Activated CD8-positive, alpha-beta T cell treated with anti-CD3 and anti-CD28 coated beads, Interleukin-2, amount 10 ng/mL, durations not matched to agents 7 days and 5 days (primary cell): ENCODE data around the gene DUSP9. TPM values are rescaled to one million over a fixed set of nuclear protein-coding genes. Genes with fewer than 3 reads are reported as not detected.

Experiments used
- total RNA-seq, 2 experiments: library from RNA; stranded (reverse); gene quantifications; one replicate each; pipeline ENCODE4 v1.2.3, GENCODE V29; 2021

DUSP9 gene
- total RNA-seq, 2 experiments from 2014 or later, result not detected

Other genes starting within 250 kb of the DUSP9 start
- not detected for gene PNMA6E, start 245.9 kb upstream of the DUSP9 start, total RNA-seq
- gene ZFP92, start 235.7 kb upstream of the DUSP9 start, total RNA-seq, result 1 to 10 TPM; 1.5 to 1.6 TPM
- gene TREX2, start 201.1 kb upstream of the DUSP9 start, total RNA-seq, result 1 to 10 TPM; 3.6 to 3.8 TPM
- 10 to 100 TPM; 56.6 to 57.7 TPM for gene HAUS7, start 176.6 kb upstream of the DUSP9 start, total RNA-seq
- not detected for gene BGN, start 152.2 kb upstream of the DUSP9 start, total RNA-seq
- not detected for gene ATP2B3, start 129.6 kb upstream of the DUSP9 start, total RNA-seq
- gene CCNQ, start 48.1 kb upstream of the DUSP9 start, total RNA-seq, result 10 to 100 TPM; 23.9 to 24.5 TPM
- gene PNCK, start 26.6 kb downstream of the DUSP9 start, total RNA-seq, result under 1 TPM; 0.16 to 0.58 TPM
- gene SLC6A8, start 40.7 kb downstream of the DUSP9 start, total RNA-seq, result 1 to 10 TPM in 1 of 2 experiments, under 1 TPM in 1; 0.82 to 1.3 TPM
- gene BCAP31, start 77.2 kb downstream of the DUSP9 start, total RNA-seq, result 100 to 1,000 TPM; 155 to 158 TPM
- 10 to 100 TPM; 14.6 to 15.9 TPM for gene ABCD1, start 77.7 kb downstream of the DUSP9 start, total RNA-seq
- 1 to 10 TPM in 1 of 2 experiments, under 1 TPM in 1; 0.83 to 1.4 TPM for gene PLXNB3, start 117.0 kb downstream of the DUSP9 start, total RNA-seq
- not detected for gene SRPK3, start 133.8 kb downstream of the DUSP9 start, total RNA-seq
- 10 to 100 TPM; 63.2 to 66.9 TPM for gene IDH3G, start 147.2 kb downstream of the DUSP9 start, total RNA-seq
- gene SSR4, start 147.5 kb downstream of the DUSP9 start, total RNA-seq, result 100 to 1,000 TPM; 182 to 190 TPM
- gene PDZD4, start 183.3 kb downstream of the DUSP9 start, total RNA-seq, result under 1 TPM; 0.10 to 0.16 TPM
- gene L1CAM, start 239.0 kb downstream of the DUSP9 start, total RNA-seq, result 1 to 10 TPM; 7.1 to 7.5 TPM